WERI-Rb-1 (cell line): Measurements from ENCODE around the gene PHIP.
"Not testable (repeated sequence)": the region's sequence is repeated elsewhere in the genome, so short reads cannot be mapped to it uniquely, and the experiment has no call there.

Source experiments
- DNase-seq: peaks from one replicate; pipeline ENCODE4 v3.0.0-alpha.2; 2020
- H3K27ac ChIP-seq: fragments of 250-450 bp; sonication (Bioruptor Pico); 2 replicates; pipeline ENCODE4 v1.5.1; 2020; ENCODE audit warnings: mild to moderate bottlenecking, moderate library complexity
- H3K27me3 ChIP-seq: fragments of 250-450 bp; sonication (Bioruptor Pico); 2 replicates; pipeline ENCODE4 v1.5.1; 2021; ENCODE audit warnings: mild to moderate bottlenecking, low read depth, moderate library complexity; ENCODE audit not compliant: insufficient read depth, severe bottlenecking
- H3K36me3 ChIP-seq: fragments of 250-450 bp; sonication (Bioruptor Pico); 2 replicates; pipeline ENCODE4 v1.5.1; 2020; ENCODE audit warnings: mild to moderate bottlenecking, moderate library complexity
- H3K4me3 ChIP-seq: 2 replicates; pipeline ENCODE4 v1.5.1; 2011; ENCODE audit warnings: low read depth, mild to moderate bottlenecking, control low read depth, low read length
- H3K9me3 ChIP-seq: fragments of 250-450 bp; sonication (Bioruptor Pico); 2 replicates; pipeline ENCODE4 v1.5.1; 2021; ENCODE audit warnings: mild to moderate bottlenecking, moderate library complexity; ENCODE audit not compliant: severe bottlenecking
- TF ChIP-seq, protein P1 (sequence below): IDR thresholded peaks from 2 replicates; pipeline ENCODE4 v1.5.1; 2011; ENCODE audit warnings: low read depth, mild to moderate bottlenecking, control low read depth, inconsistent platforms, low read length

The PHIP gene

DNA sequence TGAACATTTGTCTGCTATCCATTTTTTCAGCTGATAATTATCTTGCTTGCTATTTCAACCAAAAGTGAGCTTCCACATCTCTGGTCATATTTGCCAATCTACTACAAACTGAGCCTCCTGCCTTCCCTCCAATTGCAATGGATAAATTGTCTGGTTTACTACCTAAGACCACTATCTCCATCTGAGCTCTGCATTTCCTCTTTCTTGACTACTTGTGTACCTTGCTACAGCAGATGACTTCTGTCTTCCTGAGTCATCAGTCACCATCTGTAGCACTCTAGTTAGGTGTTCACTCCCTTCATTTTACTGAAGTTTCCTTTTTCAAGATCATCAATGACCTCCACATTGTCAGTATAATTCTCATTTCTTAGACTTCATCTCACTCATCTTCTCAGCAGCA lies 33.5 kb upstream of the PHIP start:
- Histone ChIP-seq H3K9me3 (no peaks in the 10 kb centered on the region), H3K27ac (no peak overlapping the region)
- TF ChIP-seq, protein P1, sequence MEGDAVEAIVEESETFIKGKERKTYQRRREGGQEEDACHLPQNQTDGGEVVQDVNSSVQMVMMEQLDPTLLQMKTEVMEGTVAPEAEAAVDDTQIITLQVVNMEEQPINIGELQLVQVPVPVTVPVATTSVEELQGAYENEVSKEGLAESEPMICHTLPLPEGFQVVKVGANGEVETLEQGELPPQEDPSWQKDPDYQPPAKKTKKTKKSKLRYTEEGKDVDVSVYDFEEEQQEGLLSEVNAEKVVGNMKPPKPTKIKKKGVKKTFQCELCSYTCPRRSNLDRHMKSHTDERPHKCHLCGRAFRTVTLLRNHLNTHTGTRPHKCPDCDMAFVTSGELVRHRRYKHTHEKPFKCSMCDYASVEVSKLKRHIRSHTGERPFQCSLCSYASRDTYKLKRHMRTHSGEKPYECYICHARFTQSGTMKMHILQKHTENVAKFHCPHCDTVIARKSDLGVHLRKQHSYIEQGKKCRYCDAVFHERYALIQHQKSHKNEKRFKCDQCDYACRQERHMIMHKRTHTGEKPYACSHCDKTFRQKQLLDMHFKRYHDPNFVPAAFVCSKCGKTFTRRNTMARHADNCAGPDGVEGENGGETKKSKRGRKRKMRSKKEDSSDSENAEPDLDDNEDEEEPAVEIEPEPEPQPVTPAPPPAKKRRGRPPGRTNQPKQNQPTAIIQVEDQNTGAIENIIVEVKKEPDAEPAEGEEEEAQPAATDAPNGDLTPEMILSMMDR, result no peak

DNA sequence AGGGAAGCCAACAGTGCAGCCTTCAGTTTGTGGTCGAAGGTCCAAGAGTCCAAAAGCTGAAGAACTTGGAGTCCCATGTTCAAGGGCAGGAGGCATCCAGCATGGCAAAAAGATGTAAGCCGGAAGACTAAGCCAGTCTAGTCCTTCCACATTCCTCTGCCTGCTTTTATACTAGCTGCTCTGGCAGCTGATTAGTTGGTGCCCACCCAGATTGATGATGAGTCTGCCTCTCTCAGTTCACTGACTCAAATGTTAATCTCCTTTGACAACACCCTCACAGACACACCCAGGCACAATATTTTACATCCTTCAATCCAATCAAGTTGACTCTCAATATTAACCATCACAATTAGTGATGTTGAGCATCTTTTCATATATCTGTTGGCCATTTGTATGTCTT lies 23.1 kb upstream of the PHIP start:
- Histone ChIP-seq H3K27ac (no peak overlapping the region), H3K4me3 (no peak overlapping the region)
- TF ChIP-seq, protein P1, result no peak

More for the DNA sequence above, 33.5 kb upstream of the PHIP start:
- DNase-seq, result no peak
- Histone ChIP-seq H3K36me3 (no peaks in the 10 kb centered on the region), H3K27me3 (no peaks in the 10 kb centered on the region), H3K4me3 (no peak overlapping the region)

DNA sequence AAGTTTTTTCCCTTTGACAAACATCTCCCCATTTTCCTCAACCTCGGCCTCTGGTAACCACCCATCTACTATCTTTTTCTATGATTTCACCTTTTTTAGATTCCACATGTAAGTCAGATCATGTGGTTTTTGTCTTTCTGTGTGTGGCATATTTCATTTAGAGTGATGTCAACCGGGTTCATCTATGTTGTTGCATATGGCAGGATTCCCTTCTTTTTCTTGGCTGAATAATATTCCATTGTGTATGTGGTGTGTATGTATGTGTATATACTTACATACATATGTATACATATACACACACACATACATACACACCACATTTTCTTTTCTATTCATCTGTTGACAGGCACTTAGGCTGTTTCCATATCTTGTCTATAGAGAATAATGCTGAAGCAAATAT lies 22.2 kb upstream of the PHIP start:
- Histone ChIP-seq H3K36me3 (no peaks in the 10 kb centered on the region), H3K27ac (no peak overlapping the region), H3K9me3 (no peaks in the 10 kb centered on the region), H3K4me3 (no peak overlapping the region), H3K27me3 (no peaks in the 10 kb centered on the region)
- no peak for DNase-seq
- TF ChIP-seq, protein P1, result no peak

More for the DNA sequence above, 23.1 kb upstream of the PHIP start:
- Histone ChIP-seq H3K36me3 (no peaks in the 10 kb centered on the region), H3K9me3 (no peaks in the 10 kb centered on the region), H3K27me3 (no peaks in the 10 kb centered on the region)
- no peak for DNase-seq

DNA sequence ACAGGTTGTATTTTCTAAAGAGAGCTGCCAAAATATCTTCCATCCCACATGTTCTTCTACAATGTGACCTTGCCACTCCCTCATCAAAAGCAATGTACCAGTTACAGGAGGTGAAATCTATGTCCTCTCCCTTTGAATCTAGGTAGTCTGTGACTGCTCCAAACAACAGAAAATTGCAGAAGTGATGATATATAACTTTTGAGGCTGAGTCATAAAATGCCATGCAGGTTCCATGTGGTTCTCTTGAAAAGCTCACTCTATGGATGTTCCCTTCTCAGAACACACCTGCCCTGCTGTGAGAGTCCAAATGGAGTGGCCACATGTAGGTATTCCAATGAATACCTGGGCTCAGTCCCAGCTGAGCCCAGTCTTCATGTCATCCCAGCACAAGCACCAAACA lies 16.9 kb upstream of the PHIP start:
- DNase-seq, result no peak
- Histone ChIP-seq H3K36me3 (no peaks in the 10 kb centered on the region), H3K27me3 (no peaks in the 10 kb centered on the region), H3K27ac (no peak overlapping the region), H3K9me3 (no peaks in the 10 kb centered on the region), H3K4me3 (no peak overlapping the region)
- TF ChIP-seq, protein P1, result no peak

DNA sequence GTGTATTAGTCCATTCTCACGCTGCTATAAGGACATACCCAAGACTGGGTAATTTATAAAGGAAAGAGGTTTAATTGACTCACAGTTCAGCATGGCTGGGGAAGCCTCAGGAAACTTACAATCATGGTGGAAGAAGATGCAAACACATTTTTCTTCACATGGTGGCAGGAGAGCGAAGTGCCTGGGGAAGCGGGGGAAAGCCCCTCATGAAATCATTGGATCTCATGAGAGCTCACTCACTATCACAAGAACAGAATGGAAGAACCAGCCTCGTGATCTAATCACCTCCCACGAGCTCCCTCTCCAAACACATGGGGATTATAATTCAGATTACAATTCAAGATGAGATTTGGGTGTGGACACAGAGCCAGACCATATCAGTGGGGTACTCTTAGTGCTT lies 13.7 kb upstream of the PHIP start:
- H3K4me3 ChIP-seq, H3K27ac ChIP-seq, DNase-seq, H3K27me3 ChIP-seq, H3K36me3 ChIP-seq, H3K9me3 ChIP-seq: not testable (repeated sequence)

DNA sequence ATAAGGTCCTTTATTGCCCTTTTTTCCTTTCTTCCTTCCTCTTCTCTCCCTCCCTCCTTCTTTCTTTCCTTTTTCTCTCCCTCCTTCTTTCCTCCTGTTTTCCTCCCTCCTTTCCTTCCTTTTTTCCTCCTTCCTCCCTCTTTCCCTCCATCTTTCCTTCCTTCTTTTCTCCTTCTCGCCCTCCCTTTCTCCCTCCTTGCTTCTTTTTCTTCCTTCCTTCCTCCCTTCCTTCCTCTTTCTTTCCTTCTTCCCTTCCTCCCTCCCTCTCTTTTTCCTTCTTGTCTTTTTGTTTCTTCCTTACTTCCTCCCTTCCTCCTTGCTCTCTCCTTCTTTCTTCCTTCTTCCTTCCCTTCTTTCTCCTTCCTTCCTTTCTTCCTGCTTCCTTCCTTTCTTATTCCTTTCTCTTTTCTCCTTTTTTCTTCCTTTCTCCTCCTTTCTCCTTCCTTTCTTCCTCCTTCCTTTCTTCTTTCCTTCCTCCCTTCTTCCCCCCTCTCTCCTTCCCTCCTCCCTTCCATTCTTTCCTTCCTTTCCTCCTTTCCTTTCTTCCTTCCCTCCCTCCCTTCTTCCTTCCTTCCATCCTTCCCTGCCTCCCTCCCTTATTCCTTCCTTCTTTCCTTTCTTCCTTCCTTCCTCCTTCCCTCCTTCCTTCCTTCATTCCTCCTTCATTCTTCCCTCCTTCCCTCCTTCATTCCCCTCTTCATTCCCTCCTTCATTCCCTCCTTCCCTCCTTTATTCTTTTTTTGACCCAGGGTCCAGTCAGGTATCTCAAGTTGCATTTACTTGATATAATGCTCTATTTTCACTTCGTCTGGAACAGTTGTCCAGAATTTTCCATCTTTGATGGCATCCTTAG lies 11.7 kb upstream of the PHIP start:
- Histone ChIP-seq H3K36me3 (no peaks in the 10 kb centered on the region), H3K4me3 (no peak overlapping the region), H3K27ac (no peak overlapping the region), H3K27me3 (no peaks in the 10 kb centered on the region), H3K9me3 (no peaks in the 10 kb centered on the region)
- DNase-seq, result no peak
- TF ChIP-seq, protein P1, result no peak
